GM21360 (cell line): ENCODE measurements around the gene TMEM82.

Source experiments
- ATAC-seq: cut with Tn5 transposase; IDR thresholded peaks from one replicate; pipeline ENCODE4 v1.9.1; 2021; ENCODE audit warnings: mild to moderate bottlenecking, moderate library complexity; ENCODE audit not compliant: unreplicated experiment

The TMEM82 gene

DNA sequence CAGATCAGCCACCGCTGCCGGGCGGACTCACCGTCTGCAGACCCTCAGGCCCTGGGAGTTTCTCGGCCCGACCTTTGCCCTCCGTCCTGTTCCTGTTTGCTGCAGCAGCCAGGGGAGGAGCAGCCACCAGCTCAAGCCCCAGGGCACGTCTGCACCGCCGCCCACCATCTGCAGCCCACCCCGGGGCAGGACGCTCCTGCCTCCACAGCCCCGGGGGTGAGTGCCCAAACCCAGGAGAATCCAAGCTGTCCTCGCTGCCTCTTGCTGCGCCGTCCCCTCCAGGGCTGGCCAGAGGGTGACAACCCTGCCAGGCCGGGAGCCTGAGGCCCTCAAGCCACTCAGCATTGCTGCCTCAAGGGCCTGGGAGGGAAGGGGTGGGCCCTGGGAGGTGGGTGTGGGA, 7.4 kb upstream of the TMEM82 start:
- no peak for ATAC-seq

- no peak for ATAC-seq
Measured at GRCh38 chr1:15735304-15736037, 6.8 kb upstream of the TMEM82 start.

GRCh38 chr1:15736038-15736891, 6.0 kb upstream of the TMEM82 start, which contains the start of gene SLC25A34:
Gene SLC25A34, plus strand, starts transcription at chr1:15736258. Its CDS starts 228 bp downstream, at chr1:15736486.
- ATAC-seq = no peak

DNA sequence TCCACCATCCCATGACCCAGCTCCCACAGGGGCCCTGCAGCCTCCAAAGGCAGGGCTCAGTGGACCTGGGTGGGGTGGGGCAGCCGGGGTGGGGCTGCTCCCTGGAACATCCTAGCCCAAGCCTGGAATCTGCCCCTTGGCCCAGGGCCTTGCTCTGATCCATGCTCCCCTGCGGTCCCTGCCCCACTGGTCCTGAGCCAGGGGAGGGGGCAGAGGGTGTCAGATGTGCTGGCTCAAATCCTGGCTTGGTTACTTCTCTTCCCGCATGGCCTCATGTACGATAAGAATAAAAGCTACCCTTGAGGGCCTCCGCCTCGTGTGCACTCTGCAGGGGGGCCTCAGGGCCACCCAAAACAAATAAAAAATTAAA, 5.4 kb upstream of the TMEM82 start:
- no peak for ATAC-seq

DNA sequence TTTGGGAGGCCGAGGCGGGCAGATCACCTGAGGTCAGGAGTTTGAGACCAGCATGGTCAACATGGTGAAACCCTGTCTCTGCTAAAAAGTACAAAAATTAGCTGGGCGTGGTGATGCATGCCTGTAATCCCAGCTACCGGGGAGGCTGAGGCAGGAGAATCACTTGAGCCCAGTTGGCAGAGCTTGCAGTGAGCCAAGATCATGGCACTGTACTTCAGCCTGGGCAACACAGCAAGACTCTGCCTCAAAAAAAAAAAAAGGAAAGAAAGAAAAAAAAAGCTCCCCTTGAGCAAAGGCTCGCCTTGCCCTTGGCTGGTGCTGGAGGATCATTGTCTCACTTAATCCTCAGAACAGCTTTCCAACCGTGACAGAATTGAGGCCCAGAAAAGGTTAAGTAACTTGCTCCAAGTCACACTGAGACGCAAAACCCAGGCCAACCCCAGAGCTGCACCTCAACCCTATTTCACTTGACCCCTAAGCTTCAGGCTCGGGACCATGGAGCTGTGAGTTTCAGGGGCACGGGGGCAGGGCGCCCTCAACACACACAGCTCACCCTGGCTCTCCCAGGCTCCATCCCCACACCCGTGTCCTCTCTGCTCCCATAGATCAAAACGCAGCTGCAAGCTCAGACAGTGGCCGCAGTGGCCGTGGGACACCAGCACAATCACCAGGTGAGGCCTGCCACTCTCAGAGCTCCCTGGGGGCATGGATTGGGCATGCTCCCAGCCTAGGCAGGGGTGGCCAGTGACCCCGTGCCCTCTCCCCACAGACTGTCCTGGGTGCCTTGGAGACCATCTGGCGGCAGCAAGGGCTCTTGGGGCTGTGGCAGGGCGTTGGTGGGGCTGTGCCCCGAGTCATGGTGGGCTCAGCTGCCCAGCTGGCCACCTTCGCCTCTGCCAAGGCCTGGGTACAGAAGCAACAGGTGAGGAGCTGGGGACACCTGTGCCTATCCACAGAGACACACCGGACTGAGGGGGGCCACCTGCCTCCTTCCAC, 4.7 kb upstream of the TMEM82 start:
- ATAC-seq = no peak

- no peak for ATAC-seq
Measured at GRCh38 chr1:15738416-15739113, 3.7 kb upstream of the TMEM82 start.

DNA sequence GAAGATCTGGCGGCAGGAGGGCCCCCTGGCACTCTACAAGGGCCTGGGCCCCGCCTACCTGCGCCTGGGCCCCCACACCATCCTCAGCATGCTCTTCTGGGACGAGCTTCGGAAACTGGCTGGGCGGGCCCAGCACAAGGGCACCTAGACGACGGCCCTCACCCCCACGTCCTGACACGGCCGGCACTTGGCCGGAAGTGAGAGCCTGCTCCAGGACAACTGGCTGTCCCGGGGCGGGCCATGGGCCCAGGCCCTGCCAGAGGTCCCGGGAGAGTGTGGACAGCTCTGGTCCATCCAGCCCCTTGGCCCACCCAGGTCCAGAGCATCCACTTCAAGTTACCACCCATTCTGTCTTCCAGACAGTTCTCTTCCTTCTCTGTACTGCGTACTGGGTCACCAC, 3.0 kb upstream of the TMEM82 start:
- ATAC-seq = no peak

DNA sequence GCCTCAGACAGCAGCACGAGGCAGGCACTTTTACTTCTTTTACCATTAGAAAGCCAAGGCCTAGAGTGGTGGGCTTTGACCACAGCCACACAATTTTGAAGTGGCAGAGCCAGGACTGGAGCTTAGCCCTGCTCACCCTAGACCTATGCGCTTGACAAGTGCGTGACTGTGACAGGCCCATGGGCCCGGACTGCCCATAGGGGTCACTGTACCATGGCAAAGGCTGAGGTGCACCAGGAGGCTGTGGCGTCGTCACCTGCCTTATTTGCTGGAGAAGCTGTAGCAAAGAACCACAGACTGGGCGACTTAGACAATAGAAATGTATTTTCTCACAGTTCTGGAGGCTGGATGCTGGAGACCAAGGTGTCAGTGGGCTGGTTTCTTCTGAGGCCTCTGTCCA, 2.6 kb upstream of the TMEM82 start:
- no peak for ATAC-seq

DNA sequence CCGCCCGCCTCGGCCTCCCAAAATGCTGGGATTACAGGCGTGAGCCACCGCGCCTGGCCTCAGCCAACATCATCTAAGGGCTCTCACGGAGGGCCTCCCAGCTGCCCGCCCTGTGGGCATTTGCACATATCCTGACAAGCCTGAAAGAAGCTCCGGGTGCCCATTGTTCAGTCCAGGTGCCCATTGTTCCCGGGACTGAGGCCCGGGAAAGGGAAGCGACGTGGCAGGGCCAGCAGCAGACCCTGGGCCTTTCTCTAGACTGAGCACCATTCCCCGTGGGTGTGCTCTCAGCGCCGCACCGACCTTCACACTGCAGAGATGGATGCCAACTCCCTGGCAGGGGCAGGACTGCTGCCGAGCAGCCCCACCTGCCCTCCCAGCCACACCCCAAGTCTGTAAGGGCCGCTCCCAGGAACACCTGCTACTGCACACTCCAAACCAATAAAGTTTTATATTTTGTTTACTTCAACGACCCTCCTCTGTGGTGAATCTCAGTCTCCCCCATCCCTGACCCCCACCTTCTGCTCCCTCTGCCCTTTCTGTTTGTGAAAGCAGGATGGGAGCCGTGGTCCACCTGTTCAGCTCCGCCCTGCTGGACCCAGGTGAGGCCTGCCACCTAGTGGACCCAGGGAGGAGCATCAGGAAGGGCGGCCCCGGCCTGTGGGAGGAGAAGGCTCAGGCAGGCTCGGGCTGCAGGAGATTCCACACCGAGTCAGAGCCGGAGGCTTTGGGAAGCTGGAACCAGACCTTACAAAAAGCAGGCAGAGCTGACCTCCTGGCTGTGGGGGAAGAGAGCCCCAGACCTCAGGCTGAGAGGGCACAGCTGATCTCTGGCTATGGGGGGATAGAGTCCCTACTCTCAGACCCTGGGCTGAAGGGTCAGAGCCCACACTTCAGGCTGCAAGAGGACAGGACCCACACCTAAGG, 1.1 kb upstream of the TMEM82 start:
- ATAC-seq = no peak

DNA sequence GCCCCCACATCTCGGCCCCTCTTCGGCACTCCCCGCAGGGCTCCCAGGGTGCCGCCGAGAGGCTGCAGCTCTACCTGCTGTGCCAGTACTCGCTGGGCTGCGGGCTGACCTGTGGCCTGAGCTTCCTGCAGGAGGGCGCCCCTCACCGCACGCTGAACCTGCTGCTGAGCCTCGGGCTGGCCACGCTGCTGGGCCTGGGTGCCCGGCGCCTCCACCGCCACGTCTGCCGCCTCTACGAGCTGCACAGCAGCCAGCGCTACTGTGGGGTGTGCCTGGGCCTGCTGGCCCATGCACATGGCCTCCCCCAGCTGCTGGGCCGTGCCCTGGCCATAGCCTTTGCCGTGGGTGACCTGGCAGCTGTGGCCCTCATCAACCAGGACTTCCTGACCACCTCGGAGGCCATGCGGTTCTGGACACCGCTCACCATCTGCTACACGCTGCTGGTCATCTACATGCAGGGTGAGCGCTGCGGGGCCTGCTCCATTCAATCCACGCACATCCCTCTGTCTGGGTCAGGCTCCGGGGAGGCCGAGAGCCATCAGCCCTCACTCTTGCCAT, 1.9 kb downstream of the TMEM82 start:
- ATAC-seq = no peak

DNA sequence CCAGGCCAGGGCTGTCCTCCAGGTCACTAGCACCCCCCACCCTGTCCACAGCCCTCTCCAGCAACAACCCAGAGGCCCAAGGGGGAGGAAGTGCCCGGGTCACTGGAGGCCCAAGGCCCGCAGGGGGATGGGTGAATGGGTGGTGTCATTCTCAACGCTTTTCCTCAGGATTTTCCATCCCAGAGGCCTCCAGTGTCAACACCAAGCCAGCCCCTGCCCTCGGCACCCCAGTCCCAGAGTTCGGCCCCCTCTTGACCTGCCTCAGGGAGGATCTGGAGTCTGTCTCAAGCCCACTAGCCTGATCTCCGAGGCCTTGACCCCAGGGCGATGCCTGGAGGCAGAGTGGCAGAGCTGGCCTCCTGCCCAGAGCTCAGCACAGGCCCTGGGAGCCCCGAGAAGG, 5.1 kb downstream of the TMEM82 start:
- ATAC-seq = no peak

DNA sequence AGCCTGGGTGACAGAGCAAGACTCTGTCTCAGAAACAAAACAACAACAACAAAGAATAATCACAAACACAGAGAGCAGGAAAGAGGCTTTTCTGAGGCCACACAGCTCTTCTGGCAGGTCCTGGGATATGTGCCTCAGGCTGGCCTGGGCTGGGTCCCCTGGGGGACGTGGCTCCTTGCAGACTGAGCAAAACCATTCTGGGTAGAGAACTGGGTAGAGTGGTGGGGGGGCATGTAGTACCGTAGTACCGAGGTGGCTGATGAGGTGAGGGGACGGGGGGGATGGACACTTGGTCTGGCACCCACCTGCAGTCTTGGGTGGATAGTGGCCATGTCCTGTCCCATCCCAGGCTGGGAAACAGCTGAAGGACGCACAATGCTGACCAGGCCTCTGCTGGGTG, 6.0 kb downstream of the TMEM82 start:
- no peak for ATAC-seq

DNA sequence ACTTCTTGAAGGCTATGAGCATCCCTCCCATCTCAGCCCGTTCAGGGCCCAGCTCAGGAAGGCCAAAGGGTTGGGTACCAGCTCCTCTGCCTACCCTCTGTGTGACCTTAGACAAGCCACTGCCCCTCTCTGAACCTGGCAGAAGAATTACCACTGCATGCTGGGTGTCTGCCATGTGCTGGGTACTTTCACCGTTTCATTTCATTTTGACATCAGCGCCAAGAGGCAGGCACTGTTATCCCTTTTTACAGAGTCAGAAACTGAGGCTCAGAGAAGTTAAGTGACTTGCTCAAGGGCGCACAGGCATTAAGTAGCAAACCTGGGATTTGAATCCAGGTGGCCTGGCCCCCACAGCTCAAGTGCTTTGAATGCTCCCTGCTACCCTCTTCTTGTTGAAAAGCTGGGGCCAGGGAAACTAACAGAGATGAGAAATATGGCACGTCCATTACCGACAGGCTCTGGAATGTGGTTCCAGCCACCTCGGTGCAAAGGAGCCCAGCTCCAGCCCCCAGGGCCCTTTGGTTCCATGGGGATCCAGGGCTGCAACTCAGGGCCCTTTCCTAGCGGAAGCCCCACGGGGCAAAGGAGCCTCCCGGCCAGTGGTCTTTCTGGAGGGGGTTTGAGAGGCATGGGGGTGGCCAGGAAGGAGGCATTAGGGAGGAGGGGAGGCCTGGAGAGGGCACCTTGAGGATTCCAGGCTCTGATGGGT, 6.5 kb downstream of the TMEM82 start:
- no peak for ATAC-seq

DNA sequence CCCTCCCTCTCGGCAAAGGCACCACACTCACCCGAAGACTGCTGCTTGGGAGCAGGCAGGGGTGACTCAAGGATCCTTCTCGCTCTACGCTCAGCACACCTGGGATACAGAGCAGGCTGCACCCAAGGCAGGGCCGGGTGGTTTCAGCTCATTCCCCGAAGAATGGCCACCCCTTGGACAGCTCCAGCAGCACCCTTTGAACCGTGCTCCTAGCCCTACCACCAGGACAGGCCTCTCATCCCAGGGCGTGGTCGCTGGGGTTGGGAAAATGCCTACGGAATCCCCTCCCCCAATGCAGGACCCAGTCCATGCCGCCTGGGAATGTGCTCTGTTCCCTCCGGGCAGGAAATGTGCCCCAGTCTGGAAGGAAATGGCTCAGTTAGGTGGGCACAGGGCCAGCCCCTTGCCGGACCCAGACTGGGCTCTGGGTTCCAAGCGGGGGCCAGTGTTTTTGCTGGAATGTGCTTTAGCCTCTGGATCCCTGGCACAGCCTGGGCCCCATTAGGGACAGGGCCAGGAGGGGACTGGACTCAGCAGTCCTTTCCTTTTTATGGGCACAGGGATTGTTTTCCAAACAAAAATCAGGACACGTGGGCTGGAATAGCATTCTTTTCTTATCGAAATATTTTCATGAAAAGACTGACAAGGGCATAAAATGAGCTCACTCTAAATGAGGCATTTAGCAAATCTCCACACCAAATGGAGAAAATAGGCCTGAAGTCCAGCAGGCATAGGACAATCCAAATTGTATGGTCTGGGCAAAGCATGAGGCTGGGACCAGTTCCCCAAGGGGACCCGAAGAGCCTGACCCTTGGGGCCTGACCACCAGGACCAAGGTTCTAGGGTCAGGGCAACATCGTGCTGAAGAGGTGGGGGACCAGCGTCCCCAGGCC, 7.3 kb downstream of the TMEM82 start:
- ATAC-seq = no peak

GRCh38 chr1:15750924-15751323, 8.6 kb downstream of the TMEM82 start:
- ATAC-seq = no peak

DNA sequence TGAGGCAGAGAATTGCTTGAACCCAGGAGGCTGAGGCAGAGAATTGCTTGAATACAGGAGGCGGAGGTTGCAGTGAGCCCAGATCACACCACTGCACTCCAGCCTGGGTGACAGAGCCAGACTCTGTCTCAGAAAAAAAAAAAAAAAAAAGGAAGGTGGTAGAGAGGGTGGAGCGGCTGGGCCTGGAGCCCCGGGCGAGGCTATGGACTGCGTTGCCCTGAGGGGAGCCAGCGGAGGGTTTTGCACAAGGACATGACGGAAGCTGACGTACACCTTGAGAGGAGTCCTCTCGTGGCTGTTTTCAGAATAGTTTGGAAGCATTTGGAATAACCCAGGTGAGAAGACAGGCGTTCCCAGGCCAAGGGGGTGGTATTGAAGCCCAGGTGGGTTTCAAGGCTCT, 9.4 kb downstream of the TMEM82 start:
- no peak for ATAC-seq

DNA sequence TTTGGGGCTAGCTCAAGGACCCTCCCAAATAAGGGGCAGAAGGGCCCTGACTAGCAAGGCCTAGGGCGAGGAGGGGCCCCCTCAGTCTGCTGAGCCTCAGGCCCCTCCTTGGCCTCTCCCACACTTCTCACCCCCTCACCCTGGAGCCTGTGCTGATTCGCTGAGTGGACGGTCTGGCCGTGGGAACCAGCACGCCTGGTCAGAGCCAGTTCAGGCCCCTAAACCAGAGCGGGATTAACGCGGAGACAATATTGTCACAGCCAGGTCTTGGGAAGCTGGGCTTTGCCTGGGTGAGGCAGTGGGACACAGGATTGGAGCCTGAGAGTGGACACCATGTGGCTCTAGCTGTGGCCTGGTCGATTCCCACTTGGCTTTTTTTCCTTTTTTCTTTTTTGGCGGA, 11.5 kb downstream of the TMEM82 start:
- ATAC-seq = no peak
